SK-N-SH treated with all-trans-retinoic acid at 6 μM for 48 hours (cell line): ENCODE results near the gene MBTPS2.
"Not testable (repeated sequence)": the region's sequence is repeated elsewhere in the genome, so short reads cannot be mapped to it uniquely, and the experiment has no call there.

Experiments used
- ATAC-seq: fragments of 200-7000 bp; cut with Tn5 transposase; 3 replicates; pipeline ENCODE4 v1.9.1; 2020; ENCODE audit warnings: mild to moderate bottlenecking, moderate library complexity
- ARNTL ChIP-seq: fragments of 450-650 bp; formaldehyde crosslinking; IDR thresholded peaks from 2 replicates; pipeline ENCODE4 v1.5.0; 2020; ENCODE audit warnings: low read depth, mild to moderate bottlenecking, moderate library complexity, borderline replicate concordance
- CSDC2 ChIP-seq: fragments of 250-450 bp; sonication (Bioruptor Pico); IDR thresholded peaks from 2 replicates; pipeline ENCODE4 v1.5.0; 2020; ENCODE audit warnings: mild to moderate bottlenecking, moderate library complexity
- CSRNP3 ChIP-seq: fragments of 250-450 bp; sonication (Bioruptor Pico); IDR thresholded peaks from 2 replicates; pipeline ENCODE4 v1.5.1; 2021; ENCODE audit warnings: mild to moderate bottlenecking, moderate library complexity
- GLIS3 ChIP-seq: fragments of 250-450 bp; sonication (Bioruptor Pico); IDR thresholded peaks from 2 replicates; pipeline ENCODE4 v1.5.0; 2020; ENCODE audit warnings: mild to moderate bottlenecking, moderate library complexity
- ISL1 ChIP-seq: fragments of 250-450 bp; sonication (Bioruptor Pico); IDR thresholded peaks from 2 replicates; pipeline ENCODE4 v2.1.2; 2022; ENCODE audit warnings: mild to moderate bottlenecking, moderate library complexity
- OSR1 ChIP-seq: fragments of 250-450 bp; sonication (Bioruptor Pico); IDR thresholded peaks from 2 replicates; pipeline ENCODE4 v1.8.0; 2022; ENCODE audit warnings: moderate library complexity, mild to moderate bottlenecking, inconsistent platforms
- PPARA ChIP-seq: fragments of 250-450 bp; sonication (Bioruptor Pico); IDR thresholded peaks from 2 replicates; pipeline ENCODE4 v1.5.0; 2020; ENCODE audit warnings: mild to moderate bottlenecking, borderline replicate concordance
- RARB ChIP-seq: fragments of 250-450 bp; sonication (Bioruptor Pico); IDR thresholded peaks from 2 replicates; pipeline ENCODE4 v1.8.0; 2021; ENCODE audit warnings: mild to moderate bottlenecking, moderate library complexity
- SNAI2 ChIP-seq: fragments of 250-450 bp; sonication (Bioruptor Pico); IDR thresholded peaks from 2 replicates; pipeline ENCODE4 v1.5.0; 2020; ENCODE audit warnings: mild to moderate bottlenecking, moderate library complexity
- TCF4 ChIP-seq: fragments of 250-450 bp; sonication (Bioruptor Pico); IDR thresholded peaks from 2 replicates; pipeline ENCODE4 v1.8.0; 2021; ENCODE audit warnings: mild to moderate bottlenecking, moderate library complexity, borderline replicate concordance
- TOX ChIP-seq: fragments of 250-450 bp; sonication (Bioruptor Pico); IDR thresholded peaks from 2 replicates; pipeline ENCODE4 v1.8.0; 2021; ENCODE audit warnings: mild to moderate bottlenecking, moderate library complexity, borderline replicate concordance
- ZC3H10 ChIP-seq: fragments of 250-450 bp; sonication (Bioruptor Pico); IDR thresholded peaks from 2 replicates; pipeline ENCODE4 v1.5.1; 2021; ENCODE audit warnings: mild to moderate bottlenecking, moderate library complexity
- ZFP3 ChIP-seq: fragments of 250-450 bp; sonication (Bioruptor Pico); IDR thresholded peaks from 2 replicates; pipeline ENCODE4 v1.5.0; 2020; ENCODE audit warnings: mild to moderate bottlenecking, moderate library complexity
- ZFP30 ChIP-seq: fragments of 450-650 bp; formaldehyde crosslinking; IDR thresholded peaks from 2 replicates; pipeline ENCODE4 v1.5.0; 2022; ENCODE audit warnings: mild to moderate bottlenecking, moderate library complexity
- ZNF565 ChIP-seq: fragments of 450-650 bp; formaldehyde crosslinking; conservative IDR thresholded peaks from 2 replicates; pipeline ENCODE4 v1.5.0; 2020; ENCODE audit warnings: low read depth, mild to moderate bottlenecking, moderate library complexity
- ZNF70 ChIP-seq: fragments of 450-650 bp; formaldehyde crosslinking; IDR thresholded peaks from 2 replicates; pipeline ENCODE4 v1.5.0; 2020; ENCODE audit warnings: mild to moderate bottlenecking, moderate library complexity
- TF ChIP-seq, protein P1 (sequence below): fragments of 250-450 bp; sonication (Bioruptor Pico); IDR thresholded peaks from 2 replicates; pipeline ENCODE4 v1.5.0; 2020; ENCODE audit warnings: mild to moderate bottlenecking, moderate library complexity
- TF ChIP-seq, protein P2 (sequence below): fragments of 250-450 bp; sonication (Bioruptor Pico); IDR thresholded peaks from 2 replicates; pipeline ENCODE4 v1.5.1; 2020; ENCODE audit warnings: low read depth, mild to moderate bottlenecking, moderate library complexity
- TF ChIP-seq, protein P3 (sequence below): fragments of 250-450 bp; sonication (Bioruptor Pico); IDR thresholded peaks from 2 replicates; pipeline ENCODE4 v1.8.0; 2021; ENCODE audit warnings: low read depth, mild to moderate bottlenecking, moderate library complexity, borderline replicate concordance
- TF ChIP-seq, protein P4 (sequence below): fragments of 250-450 bp; sonication (Bioruptor Pico); IDR thresholded peaks from 2 replicates; pipeline ENCODE4 v1.8.0; 2020; ENCODE audit warnings: mild to moderate bottlenecking, moderate library complexity, borderline replicate concordance

MBTPS2 gene

GRCh38 chrX:21870494-21870893 lies 31.1 kb downstream of the MBTPS2 start:
- ATAC-seq, result peak; percentile 33; the same call in 1 of the 3 replicates
- TF ChIP-seq PPARA, result no peak
- TF ChIP-seq ZC3H10, result no peak
- TF ChIP-seq CSDC2, result no peak
- TF ChIP-seq TCF4 (CRISPR knock-in tag), result no peak
- no peak for TF ChIP-seq OSR1 (CRISPR knock-in tag)
- no peak for TF ChIP-seq TOX (CRISPR knock-in tag)
- no peak for TF ChIP-seq ZNF565 (CRISPR knock-in tag)
- no peak for TF ChIP-seq SNAI2
- no peak for TF ChIP-seq RARB (CRISPR knock-in tag)
- TF ChIP-seq, protein P1, sequence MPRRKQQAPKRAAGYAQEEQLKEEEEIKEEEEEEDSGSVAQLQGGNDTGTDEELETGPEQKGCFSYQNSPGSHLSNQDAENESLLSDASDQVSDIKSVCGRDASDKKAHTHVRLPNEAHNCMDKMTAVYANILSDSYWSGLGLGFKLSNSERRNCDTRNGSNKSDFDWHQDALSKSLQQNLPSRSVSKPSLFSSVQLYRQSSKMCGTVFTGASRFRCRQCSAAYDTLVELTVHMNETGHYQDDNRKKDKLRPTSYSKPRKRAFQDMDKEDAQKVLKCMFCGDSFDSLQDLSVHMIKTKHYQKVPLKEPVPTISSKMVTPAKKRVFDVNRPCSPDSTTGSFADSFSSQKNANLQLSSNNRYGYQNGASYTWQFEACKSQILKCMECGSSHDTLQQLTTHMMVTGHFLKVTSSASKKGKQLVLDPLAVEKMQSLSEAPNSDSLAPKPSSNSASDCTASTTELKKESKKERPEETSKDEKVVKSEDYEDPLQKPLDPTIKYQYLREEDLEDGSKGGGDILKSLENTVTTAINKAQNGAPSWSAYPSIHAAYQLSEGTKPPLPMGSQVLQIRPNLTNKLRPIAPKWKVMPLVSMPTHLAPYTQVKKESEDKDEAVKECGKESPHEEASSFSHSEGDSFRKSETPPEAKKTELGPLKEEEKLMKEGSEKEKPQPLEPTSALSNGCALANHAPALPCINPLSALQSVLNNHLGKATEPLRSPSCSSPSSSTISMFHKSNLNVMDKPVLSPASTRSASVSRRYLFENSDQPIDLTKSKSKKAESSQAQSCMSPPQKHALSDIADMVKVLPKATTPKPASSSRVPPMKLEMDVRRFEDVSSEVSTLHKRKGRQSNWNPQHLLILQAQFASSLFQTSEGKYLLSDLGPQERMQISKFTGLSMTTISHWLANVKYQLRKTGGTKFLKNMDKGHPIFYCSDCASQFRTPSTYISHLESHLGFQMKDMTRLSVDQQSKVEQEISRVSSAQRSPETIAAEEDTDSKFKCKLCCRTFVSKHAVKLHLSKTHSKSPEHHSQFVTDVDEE (CRISPR knock-in tag), result no peak
- TF ChIP-seq ISL1 (CRISPR knock-in tag), result no peak
- no peak for TF ChIP-seq GLIS3 (CRISPR knock-in tag)
- no peak for TF ChIP-seq ZFP3
- TF ChIP-seq, protein P2, sequence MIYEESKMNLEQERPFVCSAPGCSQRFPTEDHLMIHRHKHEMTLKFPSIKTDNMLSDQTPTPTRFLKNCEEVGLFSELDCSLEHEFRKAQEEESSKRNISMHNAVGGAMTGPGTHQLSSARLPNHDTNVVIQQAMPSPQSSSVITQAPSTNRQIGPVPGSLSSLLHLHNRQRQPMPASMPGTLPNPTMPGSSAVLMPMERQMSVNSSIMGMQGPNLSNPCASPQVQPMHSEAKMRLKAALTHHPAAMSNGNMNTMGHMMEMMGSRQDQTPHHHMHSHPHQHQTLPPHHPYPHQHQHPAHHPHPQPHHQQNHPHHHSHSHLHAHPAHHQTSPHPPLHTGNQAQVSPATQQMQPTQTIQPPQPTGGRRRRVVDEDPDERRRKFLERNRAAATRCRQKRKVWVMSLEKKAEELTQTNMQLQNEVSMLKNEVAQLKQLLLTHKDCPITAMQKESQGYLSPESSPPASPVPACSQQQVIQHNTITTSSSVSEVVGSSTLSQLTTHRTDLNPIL (CRISPR knock-in tag), result no peak
- TF ChIP-seq ZNF70, result no peak
- no peak for TF ChIP-seq ARNTL (CRISPR knock-in tag)
- TF ChIP-seq, protein P3, sequence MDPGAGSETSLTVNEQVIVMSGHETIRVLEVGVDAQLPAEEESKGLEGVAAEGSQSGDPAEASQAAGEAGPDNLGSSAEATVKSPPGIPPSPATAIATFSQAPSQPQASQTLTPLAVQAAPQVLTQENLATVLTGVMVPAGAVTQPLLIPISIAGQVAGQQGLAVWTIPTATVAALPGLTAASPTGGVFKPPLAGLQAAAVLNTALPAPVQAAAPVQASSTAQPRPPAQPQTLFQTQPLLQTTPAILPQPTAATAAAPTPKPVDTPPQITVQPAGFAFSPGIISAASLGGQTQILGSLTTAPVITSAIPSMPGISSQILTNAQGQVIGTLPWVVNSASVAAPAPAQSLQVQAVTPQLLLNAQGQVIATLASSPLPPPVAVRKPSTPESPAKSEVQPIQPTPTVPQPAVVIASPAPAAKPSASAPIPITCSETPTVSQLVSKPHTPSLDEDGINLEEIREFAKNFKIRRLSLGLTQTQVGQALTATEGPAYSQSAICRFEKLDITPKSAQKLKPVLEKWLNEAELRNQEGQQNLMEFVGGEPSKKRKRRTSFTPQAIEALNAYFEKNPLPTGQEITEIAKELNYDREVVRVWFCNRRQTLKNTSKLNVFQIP (CRISPR knock-in tag), result no peak
- no peak for TF ChIP-seq CSRNP3 (CRISPR knock-in tag)
- TF ChIP-seq, all 23 proteins: peak for 0

- ATAC-seq, result no peak
- TF ChIP-seq, protein P4, sequence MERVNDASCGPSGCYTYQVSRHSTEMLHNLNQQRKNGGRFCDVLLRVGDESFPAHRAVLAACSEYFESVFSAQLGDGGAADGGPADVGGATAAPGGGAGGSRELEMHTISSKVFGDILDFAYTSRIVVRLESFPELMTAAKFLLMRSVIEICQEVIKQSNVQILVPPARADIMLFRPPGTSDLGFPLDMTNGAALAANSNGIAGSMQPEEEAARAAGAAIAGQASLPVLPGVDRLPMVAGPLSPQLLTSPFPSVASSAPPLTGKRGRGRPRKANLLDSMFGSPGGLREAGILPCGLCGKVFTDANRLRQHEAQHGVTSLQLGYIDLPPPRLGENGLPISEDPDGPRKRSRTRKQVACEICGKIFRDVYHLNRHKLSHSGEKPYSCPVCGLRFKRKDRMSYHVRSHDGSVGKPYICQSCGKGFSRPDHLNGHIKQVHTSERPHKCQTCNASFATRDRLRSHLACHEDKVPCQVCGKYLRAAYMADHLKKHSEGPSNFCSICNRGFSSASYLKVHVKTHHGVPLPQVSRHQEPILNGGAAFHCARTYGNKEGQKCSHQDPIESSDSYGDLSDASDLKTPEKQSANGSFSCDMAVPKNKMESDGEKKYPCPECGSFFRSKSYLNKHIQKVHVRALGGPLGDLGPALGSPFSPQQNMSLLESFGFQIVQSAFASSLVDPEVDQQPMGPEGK (CRISPR knock-in tag), result no peak
- TF ChIP-seq, protein P2 (CRISPR knock-in tag), result no peak
- TF ChIP-seq ZFP30 (CRISPR knock-in tag), result no peak
- TF ChIP-seq, protein P1 (CRISPR knock-in tag), result no peak
- TF ChIP-seq RARB (CRISPR knock-in tag), result no peak
- no peak for TF ChIP-seq ZC3H10
- no peak for TF ChIP-seq ISL1 (CRISPR knock-in tag)
Observed at GRCh38 chrX:21873063-21873775, 33.8 kb downstream of the MBTPS2 start.

- not testable (repeated sequence) for ATAC-seq
Observed at GRCh38 chrX:21874182-21874581, 34.8 kb downstream of the MBTPS2 start.
